Thyroid gland (tissue), 4 donors: Measurements from ENCODE around the gene SEC11A.

Experiments used
- POLR2A ChIP-seq, 2 donors: fragments of 450-650 bp; IDR thresholded peaks; one replicate each; pipeline ENCODE4 v1.6.1; 2017; ENCODE audit warnings: antibody characterized with exemption in 2 of 2, mild to moderate bottlenecking in 2 of 2, moderate library complexity in 1 of 2
- TF ChIP-seq, protein P1 (sequence below), 6 experiments: fragments of 200-600 bp in 3 of 6; fragments of 450-650 bp in 3 of 6; sonication (generic) in 3 of 6; IDR thresholded peaks; one replicate each; pipeline ENCODE4 v1.5.1; 2016 to 2019; ENCODE audit warnings: antibody characterized with exemption in 6 of 6, mild to moderate bottlenecking in 2 of 6, inconsistent platforms in 1 of 6, moderate library complexity in 1 of 6

DNA sequence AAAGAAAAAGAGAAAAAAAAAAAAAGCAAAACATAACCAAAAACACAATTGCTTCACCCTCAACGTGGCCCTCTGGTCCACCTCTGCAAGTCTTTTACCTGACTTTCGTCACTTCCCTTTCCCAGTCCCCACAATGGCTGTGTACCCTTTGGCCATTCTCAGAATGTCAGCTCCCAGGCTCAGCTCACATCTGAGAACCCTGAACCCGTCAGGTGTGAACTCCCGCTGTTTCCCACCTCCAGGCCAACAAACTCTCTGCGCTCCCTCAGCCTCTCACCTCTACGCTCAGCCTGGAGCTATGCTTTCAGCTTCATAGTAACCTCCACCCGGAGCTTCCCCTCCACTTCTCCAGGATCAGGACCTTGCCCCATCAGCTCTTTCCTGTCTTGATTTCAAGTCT lies 91.6 kb downstream of the SEC11A start:
- TF ChIP-seq, protein P1, sequence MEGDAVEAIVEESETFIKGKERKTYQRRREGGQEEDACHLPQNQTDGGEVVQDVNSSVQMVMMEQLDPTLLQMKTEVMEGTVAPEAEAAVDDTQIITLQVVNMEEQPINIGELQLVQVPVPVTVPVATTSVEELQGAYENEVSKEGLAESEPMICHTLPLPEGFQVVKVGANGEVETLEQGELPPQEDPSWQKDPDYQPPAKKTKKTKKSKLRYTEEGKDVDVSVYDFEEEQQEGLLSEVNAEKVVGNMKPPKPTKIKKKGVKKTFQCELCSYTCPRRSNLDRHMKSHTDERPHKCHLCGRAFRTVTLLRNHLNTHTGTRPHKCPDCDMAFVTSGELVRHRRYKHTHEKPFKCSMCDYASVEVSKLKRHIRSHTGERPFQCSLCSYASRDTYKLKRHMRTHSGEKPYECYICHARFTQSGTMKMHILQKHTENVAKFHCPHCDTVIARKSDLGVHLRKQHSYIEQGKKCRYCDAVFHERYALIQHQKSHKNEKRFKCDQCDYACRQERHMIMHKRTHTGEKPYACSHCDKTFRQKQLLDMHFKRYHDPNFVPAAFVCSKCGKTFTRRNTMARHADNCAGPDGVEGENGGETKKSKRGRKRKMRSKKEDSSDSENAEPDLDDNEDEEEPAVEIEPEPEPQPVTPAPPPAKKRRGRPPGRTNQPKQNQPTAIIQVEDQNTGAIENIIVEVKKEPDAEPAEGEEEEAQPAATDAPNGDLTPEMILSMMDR (IDR thresholded peaks at IDR 0.05), result no peak
- no peak for TF ChIP-seq POLR2A (IDR thresholded peaks at IDR 0.05)
